Cardiac fibroblast (primary cell): ENCODE data around the gene GFPT1.

Experiments
- DNase-seq, 2 donors: peaks; one replicate each; pipeline versions ENCODE4 v3.0.0 to v3.0.0-alpha.2; 2010; ENCODE audit warnings: low read depth in 2 of 2
- H3K4me3 ChIP-seq, 2 donors: replicated peaks in 1 of 2; 1 replicate in 1 of 2; 2 replicates in 1 of 2; pipeline ENCODE4 v1.5.1; 2011; ENCODE audit warnings: low read depth in 2 of 2, low read length in 2 of 2, mild to moderate bottlenecking in 2 of 2, moderate library complexity in 1 of 2
- TF ChIP-seq, protein P1 (sequence below): IDR thresholded peaks from one replicate; pipeline ENCODE4 v1.5.1; 2011; ENCODE audit warnings: low read depth, mild to moderate bottlenecking, low read length, inconsistent platforms

Gene GFPT1

GRCh38 chr2:69340101-69340775, 46.8 kb downstream of the GFPT1 start:
- DNase-seq: peak; percentile 41 to 73
- H3K4me3 ChIP-seq: no peak overlapping the region
- TF ChIP-seq, protein P1, sequence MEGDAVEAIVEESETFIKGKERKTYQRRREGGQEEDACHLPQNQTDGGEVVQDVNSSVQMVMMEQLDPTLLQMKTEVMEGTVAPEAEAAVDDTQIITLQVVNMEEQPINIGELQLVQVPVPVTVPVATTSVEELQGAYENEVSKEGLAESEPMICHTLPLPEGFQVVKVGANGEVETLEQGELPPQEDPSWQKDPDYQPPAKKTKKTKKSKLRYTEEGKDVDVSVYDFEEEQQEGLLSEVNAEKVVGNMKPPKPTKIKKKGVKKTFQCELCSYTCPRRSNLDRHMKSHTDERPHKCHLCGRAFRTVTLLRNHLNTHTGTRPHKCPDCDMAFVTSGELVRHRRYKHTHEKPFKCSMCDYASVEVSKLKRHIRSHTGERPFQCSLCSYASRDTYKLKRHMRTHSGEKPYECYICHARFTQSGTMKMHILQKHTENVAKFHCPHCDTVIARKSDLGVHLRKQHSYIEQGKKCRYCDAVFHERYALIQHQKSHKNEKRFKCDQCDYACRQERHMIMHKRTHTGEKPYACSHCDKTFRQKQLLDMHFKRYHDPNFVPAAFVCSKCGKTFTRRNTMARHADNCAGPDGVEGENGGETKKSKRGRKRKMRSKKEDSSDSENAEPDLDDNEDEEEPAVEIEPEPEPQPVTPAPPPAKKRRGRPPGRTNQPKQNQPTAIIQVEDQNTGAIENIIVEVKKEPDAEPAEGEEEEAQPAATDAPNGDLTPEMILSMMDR: no peak

DNA sequence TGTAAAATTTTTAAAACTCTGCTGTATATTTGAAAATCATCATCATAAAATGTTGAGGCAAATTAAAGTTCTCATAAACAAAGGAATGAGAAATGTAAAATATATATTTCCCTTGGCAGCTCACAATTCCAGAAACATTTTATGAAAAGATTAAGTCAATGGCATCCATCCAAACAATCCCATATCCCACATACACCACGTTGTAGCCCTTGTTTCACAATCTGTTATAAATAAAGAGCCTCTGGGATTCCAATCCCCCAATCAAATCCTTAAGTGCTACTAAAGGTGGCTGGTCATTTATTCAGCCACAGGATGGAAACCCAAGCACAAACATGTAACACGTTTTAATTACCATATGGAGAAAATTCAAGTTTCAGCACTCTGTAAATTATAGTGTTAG, 51.7 kb downstream of the GFPT1 start:
- TF ChIP-seq, protein P1: no peak
- peak in 1 of 2 donors; percentile 57 for DNase-seq

DNA sequence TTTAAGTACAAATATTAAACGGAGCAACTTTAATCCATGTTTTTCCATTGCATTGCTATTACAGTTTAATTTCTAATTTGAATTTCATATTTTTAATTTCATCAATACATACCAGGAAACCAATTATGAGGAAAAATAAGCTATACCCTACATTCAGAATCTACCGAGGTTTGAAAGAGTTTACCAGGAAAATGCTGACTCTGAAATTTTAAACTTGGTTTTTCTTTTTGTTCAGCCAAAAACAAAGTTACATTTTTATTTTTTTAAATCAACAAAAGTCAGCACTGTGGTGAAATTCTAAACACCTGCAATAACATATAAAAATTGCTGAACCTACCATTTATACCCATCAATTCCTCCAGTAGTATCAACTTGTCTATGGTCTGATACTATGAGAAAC, 53.7 kb downstream of the GFPT1 start:
- DNase-seq: no peak
- no peak overlapping the region for H3K4me3 ChIP-seq
- TF ChIP-seq, protein P1: no peak

More for the DNA sequence above, 51.7 kb downstream of the GFPT1 start:
- no peak overlapping the region for H3K4me3 ChIP-seq

DNA sequence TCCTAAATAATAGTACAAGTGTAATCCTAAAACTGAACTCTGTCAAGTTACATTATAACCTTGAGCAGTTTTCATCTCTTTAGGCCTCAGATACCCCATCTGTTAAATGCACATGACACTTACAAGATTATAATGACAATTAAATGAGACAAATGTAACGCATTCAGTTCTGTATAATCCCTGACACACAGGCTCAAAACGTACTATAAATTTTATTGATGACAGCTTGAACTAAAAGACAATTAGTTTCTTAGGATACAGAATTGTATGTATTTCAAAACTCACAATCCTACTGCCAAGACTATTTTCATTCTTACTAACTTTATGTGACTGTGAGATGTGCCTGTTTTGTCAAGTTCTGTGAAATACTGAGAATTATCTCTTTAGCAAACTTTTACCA, 56.2 kb downstream of the GFPT1 start:
- H3K4me3 ChIP-seq: no peak overlapping the region
- no peak for DNase-seq
- TF ChIP-seq, protein P1: no peak

GRCh38 chr2:69322631-69323030, 64.4 kb downstream of the GFPT1 start:
- TF ChIP-seq, protein P1: no peak
- no peak overlapping the region for H3K4me3 ChIP-seq
- no peak for DNase-seq

DNA sequence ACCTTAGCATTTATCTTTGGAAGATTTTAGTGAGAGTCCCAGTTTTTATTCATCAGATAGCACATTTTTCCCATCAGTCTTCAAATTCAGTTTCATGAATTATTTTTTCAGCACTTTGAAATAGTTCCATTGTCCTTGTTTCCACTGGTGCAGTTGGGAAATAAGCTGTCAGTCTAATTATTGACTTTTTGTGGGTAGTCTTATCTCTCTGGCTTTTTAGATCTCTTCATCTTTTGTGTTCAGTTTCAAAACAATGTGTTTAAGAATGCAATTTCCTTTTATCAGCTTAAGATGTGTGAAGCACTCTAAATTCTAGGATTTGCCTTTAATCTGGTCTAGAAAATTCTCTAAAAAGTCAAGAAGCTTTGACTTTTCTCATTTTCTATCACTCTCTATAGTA, 70.5 kb downstream of the GFPT1 start:
- TF ChIP-seq, protein P1: no peak

DNA sequence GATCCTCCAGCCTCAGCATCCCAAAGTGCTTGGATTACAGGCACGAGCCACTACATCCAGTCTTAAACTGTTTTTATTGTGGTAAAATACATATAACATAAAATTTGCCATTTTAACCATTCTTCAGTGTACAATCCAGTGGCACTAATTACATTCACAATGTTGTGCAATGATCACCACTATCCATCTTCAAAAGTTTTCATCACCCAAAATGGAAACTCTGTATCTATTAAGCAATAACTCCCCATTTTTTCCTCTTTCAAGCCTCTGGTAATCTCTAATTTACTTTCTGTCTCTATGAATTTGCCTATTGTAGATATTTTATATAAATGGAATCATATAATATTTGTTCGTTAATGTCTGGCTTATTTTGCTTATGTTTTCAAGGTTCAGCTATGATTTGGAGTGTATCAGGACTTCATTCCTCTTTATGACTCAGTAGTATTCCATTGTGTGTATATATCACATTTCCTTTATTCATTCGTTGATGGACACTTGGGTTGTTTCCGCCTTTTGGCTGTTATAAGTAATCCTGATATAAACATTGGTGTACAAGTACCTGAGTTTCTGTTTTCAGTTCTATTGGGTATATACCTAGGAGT, 71.8 kb downstream of the GFPT1 start:
- TF ChIP-seq, protein P1: no peak

More for the DNA sequence above, 70.5 kb downstream of the GFPT1 start:
- no peak for DNase-seq
- H3K4me3 ChIP-seq: no peak overlapping the region

More for the DNA sequence above, 71.8 kb downstream of the GFPT1 start:
- no peak overlapping the region for H3K4me3 ChIP-seq
- no peak for DNase-seq
